GM21786 (cell line): ENCODE measurements around the gene POMGNT2.

Experiments used
- ATAC-seq: cut with Tn5 transposase; IDR thresholded peaks from one replicate; pipeline ENCODE4 v1.9.1; 2021; ENCODE audit not compliant: unreplicated experiment

The POMGNT2 gene

DNA sequence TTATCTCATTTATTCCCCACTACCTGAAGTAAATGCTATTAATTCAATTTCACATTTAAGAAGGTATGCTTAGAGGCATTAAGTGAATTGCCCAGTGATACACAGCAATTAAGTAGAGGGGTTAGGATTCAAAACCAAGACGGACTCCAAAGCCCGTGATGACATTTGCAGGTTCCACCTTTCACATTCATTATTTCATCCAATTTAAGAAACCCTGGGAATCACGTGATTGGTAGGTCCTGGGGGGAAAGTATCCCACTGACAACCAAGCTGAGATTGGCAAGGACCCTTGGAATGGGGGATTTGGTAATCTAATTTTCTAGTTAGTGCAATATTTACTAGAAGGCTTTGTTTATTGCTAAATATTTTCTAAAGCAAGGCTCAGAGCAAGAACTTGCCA is 1.8 kb downstream of the POMGNT2 start:
- ATAC-seq, result no peak

GRCh38 chr3:43102773-43103480 is 3.0 kb downstream of the POMGNT2 start:
- ATAC-seq, result no peak

- ATAC-seq, result no peak
Observed at GRCh38 chr3:43098761-43099160, 7.1 kb downstream of the POMGNT2 start.

DNA sequence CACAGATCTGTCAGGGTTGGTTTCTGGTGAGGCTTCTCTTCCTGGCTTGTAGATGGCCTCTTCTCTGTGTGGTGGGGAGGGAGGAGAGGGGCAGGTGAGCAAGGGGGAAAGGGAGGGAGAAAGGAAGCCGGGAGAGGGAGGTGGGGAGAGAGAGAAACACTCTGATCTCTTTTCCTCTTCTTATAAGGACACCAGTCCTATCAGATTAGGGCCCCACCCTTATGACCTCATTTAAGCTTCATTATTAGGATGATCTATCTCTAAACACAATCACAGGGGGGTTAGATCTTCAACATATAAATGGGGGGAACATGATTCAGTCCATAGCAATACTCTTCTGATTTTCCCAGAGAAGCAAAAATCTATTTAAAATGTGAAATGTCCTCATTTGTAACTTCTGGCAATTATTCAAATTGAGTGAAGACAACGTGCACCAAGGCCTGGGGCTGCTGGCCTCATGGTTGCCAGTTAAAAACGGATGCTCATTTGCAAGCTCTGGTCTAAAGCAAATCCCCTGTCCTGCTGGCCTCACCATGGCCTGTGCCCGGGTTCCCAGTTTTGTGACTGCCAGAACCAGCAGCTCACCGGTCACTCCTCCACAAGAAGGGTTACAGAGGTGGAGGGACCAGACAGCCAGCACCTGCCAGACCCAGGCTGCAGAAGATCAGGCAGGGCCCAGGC is 8.3 kb downstream of the POMGNT2 start:
- ATAC-seq, result no peak

DNA sequence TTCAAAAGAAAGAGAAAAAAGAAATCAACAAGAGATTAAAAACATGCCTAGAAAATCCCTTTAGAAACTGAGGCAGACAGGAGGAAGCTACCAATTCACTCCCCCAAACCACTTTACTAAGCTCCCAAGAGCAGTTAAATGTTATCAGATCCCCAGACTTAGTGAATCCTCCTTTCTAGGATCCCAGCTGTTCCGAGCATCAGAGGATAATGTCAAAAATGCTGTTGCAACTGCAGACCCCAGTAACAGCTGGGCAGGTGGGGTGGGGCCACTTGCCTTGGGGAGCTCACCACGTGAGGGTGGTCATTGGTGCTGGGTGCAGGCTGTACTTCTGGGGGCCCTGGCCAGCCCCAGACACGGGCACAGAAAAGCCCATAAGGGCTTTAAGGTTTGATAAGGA is 9.1 kb downstream of the POMGNT2 start:
- no peak for ATAC-seq

DNA sequence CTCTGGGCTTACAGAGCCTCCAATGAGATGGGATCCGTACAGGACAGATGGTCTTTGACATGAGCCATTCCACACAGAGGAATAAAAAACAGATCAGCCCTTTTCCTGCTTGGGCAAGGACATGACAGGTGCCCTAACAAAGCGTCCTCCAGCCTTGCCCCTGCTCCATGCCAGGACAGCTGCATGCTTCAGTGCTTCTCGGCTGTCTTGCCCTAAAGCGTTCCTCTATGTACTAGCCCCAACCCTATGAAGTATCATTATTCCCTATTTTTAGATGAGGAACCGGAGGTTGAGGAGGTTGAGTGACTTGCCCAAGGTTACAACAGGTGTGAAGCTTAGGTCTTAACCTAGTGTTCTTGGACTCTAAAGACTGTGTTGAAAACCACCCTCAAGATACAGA is 10.5 kb downstream of the POMGNT2 start:
- no peak for ATAC-seq

GRCh38 chr3:43094851-43095250 is 11.0 kb downstream of the POMGNT2 start:
- ATAC-seq, result no peak

GRCh38 chr3:43094381-43094780 is 11.5 kb downstream of the POMGNT2 start:
- no peak for ATAC-seq

- no peak for ATAC-seq
Observed at GRCh38 chr3:43093974-43094373, 11.9 kb downstream of the POMGNT2 start.

DNA sequence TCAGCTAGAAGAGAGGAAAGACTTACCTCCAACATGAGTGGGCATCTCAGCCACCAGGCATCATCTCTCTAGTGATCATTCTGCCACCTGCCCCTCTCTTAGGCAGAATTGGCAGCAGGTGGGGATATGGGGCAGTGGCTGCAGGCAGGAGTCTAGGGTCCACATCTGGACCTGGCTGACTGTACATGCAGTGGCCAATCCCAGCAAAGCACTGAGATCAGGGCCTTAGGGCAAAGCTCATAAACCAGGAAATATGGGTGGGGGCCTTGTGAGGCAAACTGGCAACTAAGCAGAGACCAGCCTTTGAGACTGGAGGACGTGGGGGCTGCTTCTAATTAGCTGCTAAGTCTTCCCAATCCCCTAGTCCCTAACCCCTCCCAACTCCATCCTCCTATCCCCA is 12.9 kb downstream of the POMGNT2 start:
- ATAC-seq, result no peak

- no peak for ATAC-seq
Observed at GRCh38 chr3:43091481-43091880, 14.4 kb downstream of the POMGNT2 start.

DNA sequence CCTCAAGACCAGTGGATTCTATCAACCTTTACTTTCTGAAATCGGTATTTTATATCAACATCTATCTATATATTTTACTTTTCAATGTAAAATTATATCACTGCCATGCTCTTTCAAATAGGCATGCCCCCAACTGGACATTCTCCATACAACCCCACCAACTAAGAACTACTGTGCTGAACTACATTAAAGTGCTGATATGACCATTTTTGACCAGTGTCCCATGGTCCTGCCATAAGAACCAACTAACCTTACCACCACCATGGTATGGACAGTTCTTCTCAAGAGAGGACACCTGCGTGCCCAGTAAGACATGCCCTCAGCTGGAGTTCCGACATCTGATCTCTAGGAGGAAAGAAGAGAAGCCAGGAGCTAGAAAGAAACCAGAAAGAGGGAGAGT is 15.6 kb downstream of the POMGNT2 start:
- no peak for ATAC-seq

DNA sequence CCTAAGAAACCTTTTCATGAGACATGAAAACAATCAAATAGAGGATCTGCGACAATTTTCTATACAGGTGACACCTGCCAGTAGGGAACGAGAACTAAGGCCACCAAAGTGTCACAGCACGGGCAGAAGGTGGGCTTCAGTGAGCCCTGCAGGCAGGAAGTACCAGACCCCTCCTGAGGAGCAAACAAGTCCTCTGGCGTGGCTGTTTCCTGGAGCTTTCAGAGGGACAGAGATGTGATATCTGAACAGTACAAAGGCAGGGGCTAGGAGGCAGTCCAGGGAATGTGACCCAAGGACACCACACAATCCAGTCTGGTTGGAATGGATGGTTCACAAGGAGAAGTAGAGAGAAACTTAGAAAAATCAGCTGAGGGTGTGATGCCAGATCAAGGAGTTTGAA is 16.8 kb downstream of the POMGNT2 start:
- ATAC-seq, result no peak

GRCh38 chr3:43087249-43087776 is 18.6 kb downstream of the POMGNT2 start:
- no peak for ATAC-seq

GRCh38 chr3:43086460-43087165 is 19.3 kb downstream of the POMGNT2 start:
- ATAC-seq, result no peak

DNA sequence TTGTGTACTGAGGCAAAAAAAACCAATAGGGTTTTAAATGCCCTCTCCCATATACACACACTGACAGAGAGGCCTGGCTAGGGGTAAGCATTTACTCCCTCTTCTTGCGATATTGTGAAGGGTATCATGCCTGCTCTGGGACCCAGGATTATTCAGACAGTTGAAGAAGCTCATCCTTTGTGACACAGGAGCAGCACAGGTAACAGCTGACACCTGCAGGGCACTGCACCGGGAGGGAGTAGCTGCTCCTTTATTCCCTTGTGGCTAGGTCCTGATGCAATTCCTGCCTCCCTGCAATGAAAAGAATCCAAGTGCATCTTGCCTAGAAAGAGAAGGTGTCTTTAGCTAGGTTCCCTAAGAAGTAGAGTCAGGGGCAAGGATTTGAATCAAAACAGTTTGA is 23.4 kb downstream of the POMGNT2 start:
- no peak for ATAC-seq

GRCh38 chr3:43081796-43082195 is 24.1 kb downstream of the POMGNT2 start:
- ATAC-seq, result no peak

DNA sequence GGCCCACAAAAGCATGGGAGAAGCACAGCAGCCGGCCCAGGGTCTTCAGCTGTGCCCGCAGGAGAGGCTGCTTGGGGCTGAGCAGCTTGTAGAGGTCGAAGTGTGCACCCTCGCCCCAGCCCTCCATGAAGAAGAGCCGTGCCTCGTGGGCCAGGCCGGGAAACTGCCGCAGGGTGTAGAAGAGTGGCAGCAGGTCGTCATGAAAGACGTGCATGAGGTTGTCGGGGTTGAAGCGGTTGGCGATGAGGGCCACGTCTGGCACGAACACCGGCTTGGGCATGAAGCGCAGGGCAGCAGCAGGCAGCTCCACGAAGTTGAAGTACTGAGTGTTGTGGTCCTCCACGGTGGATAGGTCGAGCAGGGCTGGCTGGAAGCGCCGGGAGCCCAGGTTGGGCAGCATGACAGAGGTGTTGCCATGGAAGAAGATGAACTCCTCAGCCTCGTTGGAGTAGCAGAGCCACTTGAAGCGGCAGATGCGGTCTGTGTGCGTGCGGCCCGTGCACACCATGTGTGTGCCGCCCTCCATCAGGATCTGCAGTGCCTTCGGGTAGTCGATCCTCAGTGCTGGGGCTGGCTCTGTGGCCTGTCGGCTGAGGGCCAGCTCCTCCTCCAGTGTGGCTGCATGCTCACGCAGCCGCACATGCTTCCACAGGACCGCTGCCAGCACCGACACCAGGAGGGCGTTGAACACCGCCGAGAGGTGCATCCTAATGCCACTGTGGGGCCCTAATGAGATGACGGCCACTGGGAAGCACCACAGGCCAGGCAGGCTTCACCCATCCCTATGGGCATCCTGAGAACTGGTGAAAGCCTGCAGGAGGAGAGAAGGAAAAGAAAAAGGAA is 24.9 kb downstream of the POMGNT2 start:
- ATAC-seq, result no peak

- ATAC-seq, result no peak
Observed at GRCh38 chr3:43079536-43080332, 26.1 kb downstream of the POMGNT2 start.

DNA sequence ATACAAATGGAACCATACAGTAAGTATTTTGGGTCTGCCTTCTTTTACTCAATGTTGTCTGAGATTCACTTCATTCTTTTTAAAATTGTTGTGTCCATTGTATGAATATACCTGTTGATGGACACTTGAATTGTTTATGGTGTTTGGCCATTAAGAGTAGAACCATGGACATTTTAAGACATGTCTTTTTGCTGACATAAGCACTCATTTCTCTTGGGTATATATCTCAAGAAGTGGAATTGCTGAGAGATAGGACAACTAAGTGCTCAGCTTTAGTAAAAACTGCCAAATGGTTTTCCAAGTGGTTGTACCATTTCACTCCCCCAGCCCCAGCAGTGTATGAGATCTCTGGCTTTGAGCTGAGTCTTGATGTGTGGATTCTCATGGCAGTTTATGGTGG is 28.2 kb downstream of the POMGNT2 start:
- ATAC-seq, result no peak
